VCaP (cell line): Measurements from ENCODE around the gene PCDHGC5.

Source experiments
- H3K27ac ChIP-seq: fragments of 450-650 bp; 2 replicates; pipeline ENCODE4 v1.5.1; 2017
- TF ChIP-seq, protein P1 (sequence below): fragments of 450-650 bp; conservative IDR thresholded peaks from 2 replicates; pipeline ENCODE4 v1.5.1; 2017; ENCODE audit warnings: mild to moderate bottlenecking, moderate library complexity

Gene PCDHGC5

DNA sequence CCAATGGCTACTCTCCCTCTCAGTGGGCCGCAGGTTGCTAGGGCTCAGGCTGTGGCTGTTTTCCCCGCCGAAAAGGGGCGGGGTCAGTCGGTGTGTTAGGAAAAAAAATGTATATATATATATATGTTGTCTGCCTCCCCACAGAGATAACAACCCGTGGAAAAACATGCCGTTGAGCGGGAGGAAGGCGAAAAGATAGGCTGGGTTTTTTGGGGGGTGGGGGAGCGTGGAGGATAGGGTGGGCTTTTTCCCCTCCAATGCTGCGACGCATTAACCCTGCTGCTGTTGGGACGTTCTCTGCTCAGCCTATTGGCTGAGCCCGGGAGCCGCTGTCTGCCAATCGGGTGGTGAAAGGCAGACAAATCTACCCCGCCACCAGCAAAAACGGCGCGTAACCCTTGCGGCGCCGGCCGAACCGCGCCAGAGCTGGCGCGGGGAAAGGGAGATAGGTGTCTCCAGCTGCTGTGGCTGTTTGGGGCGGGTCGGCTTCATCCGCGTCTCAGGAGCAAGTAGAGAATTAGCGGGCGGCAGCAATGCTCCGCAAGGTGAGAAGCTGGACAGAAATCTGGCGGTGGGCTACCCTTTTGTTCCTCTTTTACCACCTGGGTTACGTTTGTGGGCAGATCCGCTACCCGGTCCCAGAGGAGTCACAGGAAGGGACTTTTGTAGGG is 4.1 kb upstream of the PCDHGC5 start, which contains the start of gene PCDHGC4:
Gene PCDHGC4, plus strand, starts transcription at position 390 of the 671 bp plus-strand sequence. Its CDS starts 144 bp downstream, at position 534.
- TF ChIP-seq, protein P1, sequence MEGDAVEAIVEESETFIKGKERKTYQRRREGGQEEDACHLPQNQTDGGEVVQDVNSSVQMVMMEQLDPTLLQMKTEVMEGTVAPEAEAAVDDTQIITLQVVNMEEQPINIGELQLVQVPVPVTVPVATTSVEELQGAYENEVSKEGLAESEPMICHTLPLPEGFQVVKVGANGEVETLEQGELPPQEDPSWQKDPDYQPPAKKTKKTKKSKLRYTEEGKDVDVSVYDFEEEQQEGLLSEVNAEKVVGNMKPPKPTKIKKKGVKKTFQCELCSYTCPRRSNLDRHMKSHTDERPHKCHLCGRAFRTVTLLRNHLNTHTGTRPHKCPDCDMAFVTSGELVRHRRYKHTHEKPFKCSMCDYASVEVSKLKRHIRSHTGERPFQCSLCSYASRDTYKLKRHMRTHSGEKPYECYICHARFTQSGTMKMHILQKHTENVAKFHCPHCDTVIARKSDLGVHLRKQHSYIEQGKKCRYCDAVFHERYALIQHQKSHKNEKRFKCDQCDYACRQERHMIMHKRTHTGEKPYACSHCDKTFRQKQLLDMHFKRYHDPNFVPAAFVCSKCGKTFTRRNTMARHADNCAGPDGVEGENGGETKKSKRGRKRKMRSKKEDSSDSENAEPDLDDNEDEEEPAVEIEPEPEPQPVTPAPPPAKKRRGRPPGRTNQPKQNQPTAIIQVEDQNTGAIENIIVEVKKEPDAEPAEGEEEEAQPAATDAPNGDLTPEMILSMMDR = no peak
- H3K27ac ChIP-seq = 0 out of 2 replicates have a peak within 1 kb of the TSS, but pooled peaks have one; percentile 7

DNA sequence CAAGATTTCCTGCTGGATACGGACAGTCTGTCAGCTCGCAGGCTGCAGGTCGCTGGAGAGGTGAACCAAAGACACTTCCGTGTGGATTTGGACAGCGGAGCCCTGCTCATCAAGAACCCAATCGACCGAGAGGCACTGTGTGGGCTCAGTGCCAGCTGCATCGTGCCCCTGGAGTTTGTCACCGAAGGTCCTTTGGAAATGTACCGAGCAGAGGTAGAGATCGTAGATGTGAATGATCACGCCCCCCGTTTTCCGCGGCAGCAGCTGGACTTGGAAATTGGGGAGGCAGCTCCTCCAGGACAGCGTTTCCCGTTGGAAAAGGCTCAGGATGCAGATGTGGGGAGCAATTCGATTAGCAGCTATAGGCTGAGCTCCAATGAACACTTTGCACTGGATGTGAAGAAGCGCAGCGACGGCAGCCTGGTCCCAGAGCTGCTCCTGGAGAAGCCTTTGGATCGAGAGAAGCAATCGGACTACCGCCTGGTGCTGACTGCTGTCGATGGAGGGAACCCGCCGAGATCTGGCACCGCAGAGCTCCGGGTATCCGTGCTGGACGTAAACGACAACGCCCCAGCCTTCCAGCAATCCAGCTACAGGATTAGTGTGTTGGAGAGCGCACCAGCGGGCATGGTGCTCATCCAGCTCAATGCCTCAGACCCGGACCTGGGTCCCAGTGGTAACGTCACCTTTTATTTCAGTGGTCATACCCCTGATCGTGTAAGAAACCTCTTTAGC is 3.4 kb upstream of the PCDHGC5 start:
- TF ChIP-seq, protein P1 = no peak
- no peak overlapping the region for H3K27ac ChIP-seq

DNA sequence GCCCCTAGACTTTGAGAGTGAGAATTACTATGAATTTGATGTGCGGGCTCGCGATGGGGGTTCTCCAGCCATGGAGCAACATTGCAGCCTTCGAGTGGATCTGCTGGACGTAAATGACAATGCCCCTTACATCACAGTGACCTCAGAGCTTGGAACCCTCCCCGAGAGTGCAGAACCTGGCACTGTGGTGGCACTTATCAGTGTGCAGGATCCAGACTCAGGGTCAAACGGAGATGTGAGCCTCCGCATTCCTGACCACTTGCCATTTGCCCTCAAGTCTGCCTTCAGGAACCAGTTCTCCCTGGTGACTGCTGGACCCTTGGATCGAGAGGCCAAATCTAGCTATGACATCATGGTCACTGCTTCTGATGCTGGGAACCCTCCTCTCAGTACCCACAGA is 2.8 kb upstream of the PCDHGC5 start:
- TF ChIP-seq, protein P1 = no peak
- no peak overlapping the region for H3K27ac ChIP-seq

DNA sequence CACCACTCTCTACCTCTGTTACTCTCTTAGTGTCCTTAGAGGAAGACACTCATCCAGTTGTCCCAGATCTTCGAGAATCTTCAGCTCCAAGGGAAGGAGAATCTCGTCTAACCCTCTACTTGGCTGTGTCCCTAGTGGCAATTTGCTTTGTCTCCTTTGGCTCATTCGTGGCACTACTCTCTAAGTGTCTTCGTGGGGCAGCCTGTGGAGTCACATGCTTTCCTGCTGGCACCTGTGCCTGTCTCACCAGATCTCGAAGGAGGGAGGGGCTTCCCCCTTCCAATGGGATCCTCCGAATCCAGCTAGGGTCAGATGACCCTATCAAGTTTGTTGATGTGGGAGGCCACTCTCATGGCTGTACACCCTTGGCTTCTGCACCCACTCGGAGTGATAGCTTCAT is 1.8 kb upstream of the PCDHGC5 start:
- H3K27ac ChIP-seq = no peak overlapping the region
- TF ChIP-seq, protein P1 = no peak

DNA sequence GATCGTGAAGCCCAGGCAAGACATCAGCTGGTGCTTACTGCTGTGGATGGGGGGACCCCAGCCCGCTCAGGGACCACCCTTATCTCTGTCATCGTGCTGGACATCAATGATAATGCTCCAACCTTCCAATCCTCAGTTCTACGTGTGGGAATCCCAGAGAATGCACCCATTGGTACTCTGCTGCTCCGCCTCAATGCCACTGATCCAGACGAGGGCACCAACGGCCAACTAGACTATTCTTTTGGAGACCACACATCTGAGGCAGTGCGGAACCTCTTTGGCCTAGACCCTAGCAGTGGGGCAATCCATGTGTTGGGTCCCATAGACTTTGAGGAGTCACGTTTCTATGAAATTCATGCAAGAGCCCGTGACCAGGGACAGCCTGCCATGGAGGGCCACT is 960 bp downstream of the PCDHGC5 start:
- TF ChIP-seq, protein P1 = no peak
- H3K27ac ChIP-seq = no peak overlapping the region

DNA sequence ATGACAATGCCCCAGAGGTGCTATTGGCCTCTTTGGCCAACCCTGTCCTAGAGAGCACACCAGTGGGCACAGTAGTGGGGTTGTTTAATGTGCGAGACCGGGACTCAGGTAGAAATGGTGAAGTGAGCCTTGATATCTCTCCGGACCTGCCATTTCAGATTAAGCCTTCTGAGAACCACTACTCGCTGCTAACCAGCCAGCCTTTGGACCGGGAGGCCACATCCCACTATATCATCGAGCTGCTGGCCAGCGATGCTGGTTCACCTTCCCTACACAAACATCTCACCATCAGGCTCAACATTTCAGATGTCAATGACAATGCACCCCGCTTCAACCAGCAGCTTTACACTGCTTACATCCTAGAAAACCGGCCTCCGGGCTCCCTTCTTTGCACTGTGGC is 1.4 kb downstream of the PCDHGC5 start:
- H3K27ac ChIP-seq = no peak overlapping the region
- TF ChIP-seq, protein P1 = no peak

DNA sequence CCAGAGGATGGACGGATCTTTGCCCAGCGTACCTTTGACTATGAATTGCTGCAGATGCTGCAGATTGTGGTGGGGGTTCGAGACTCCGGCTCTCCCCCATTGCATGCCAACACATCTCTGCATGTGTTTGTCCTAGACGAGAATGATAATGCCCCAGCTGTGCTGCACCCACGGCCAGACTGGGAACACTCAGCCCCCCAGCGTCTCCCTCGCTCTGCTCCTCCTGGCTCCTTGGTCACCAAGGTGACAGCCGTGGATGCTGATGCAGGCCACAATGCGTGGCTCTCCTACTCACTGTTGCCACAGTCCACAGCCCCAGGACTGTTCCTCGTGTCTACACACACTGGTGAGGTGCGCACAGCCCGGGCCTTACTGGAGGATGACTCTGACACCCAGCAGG is 1.9 kb downstream of the PCDHGC5 start:
- H3K27ac ChIP-seq = no peak overlapping the region
- TF ChIP-seq, protein P1 = no peak
